A375 (cell line): ENCODE results near the gene PAAF1. TPM values are rescaled to one million over a fixed set of nuclear protein-coding genes. Genes with fewer than 3 reads are reported as not detected.

Experiments used
- total RNA-seq: library from RNA; depleted of rRNA; stranded (reverse); fragments of >200 nt; shearing (Covaris generic); gene quantifications from 2 replicates; pipeline ENCODE4 v1.2.3, GENCODE V29; 2014; rRNA removed

Gene PAAF1
- total RNA-seq = 12.7 and 14.4 TPM in 2 replicates

GRCh38 chr11:73876424-73877310, at the start of gene PAAF1, which contains the start of gene COA4:
Gene PAAF1 (plus strand): TSS chr11:73876999. CDS start chr11:73877022, 23 bp downstream.
Gene COA4 (minus strand): TSS chr11:73876846. CDS start chr11:73873378, 3,468 bp downstream.

GRCh38 chr11:73950869-73951710, 74.3 kb downstream of the PAAF1 start, which contains the start of gene DNAJB13:
Gene DNAJB13 (plus strand): TSS chr11:73951026. CDS start chr11:73951070, 44 bp downstream.

Other genes with a start within 250 kb of the PAAF1 start
- 5.8 and 8.1 TPM in 2 replicates for gene PLEKHB1, start 230.4 kb upstream of the PAAF1 start, total RNA-seq
- gene RAB6A, start 115.9 kb upstream of the PAAF1 start, total RNA-seq = 36.0 and 44.6 TPM in 2 replicates
- gene MRPL48, start 89.1 kb upstream of the PAAF1 start, total RNA-seq = 47.3 and 67.3 TPM in 2 replicates
- gene COA4, start 153 bp upstream of the PAAF1 start, total RNA-seq = 302 and 335 TPM in 2 replicates
- gene DNAJB13, start 74.0 kb downstream of the PAAF1 start, total RNA-seq = not detected in 2 replicates
- 3.0 and 3.1 TPM in 2 replicates for gene UCP2, start 105.8 kb downstream of the PAAF1 start, total RNA-seq
- 1.6 and 2.2 TPM in 2 replicates for gene UCP3, start 132.1 kb downstream of the PAAF1 start, total RNA-seq